ENCODE data around the gene UBE2D3.

DNA sequence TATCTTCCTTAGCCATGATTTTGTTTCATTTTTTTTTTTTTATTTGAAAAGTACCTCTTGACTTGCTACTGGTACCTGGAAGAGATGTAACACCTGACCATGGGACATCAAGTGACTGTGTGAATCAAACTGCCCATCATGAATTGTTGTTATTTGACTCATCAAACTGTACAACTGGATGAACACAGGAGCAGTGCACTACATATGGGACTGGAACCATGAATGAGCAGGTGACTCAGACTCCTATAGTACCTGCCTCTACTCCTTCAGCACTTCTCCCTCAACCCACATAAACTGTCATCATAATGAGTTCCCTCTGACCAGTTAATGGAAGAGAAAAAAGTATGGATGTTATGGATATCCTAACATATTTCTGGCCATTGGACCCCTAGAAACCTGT lies 15.9 kb upstream of the UBE2D3 start:
- no peak for TF ChIP-seq CTCF (IDR thresholded peaks at IDR 0.05; ENCODE audit: poor library complexity, severe bottlenecking)
- TF ChIP-seq MXI1 (conservative IDR thresholded peaks at IDR 0.05; ENCODE audit: poor library complexity, severe bottlenecking), result no peak
- TF ChIP-seq TAF1 (IDR thresholded peaks at IDR 0.05; ENCODE audit: low read depth), result no peak
- no peak for TF ChIP-seq SMC3 (conservative IDR thresholded peaks at IDR 0.05; ENCODE audit: poor library complexity)
- TF ChIP-seq EP300 (conservative IDR thresholded peaks at IDR 0.05; ENCODE audit: poor library complexity, severe bottlenecking), result no peak

Measured in neural cell (in vitro differentiated cells).